Naive thymus-derived CD4-positive, alpha-beta T cell (primary cell): ENCODE data around the gene SLAIN2. TPM values are rescaled to one million over a fixed set of nuclear protein-coding genes. Genes with fewer than 3 reads are reported as not detected.

ENCODE experiments used
- ATAC-seq: fragments of 150-1000 bp; cut with Tn5 transposase; 2 replicates; pipeline ENCODE4 v1.10.0; 2021; ENCODE audit warnings: mild to moderate bottlenecking, moderate library complexity
- CTCF ChIA-PET: fragments of 350-600 bp; sonication (Branson Sonifier 250); formaldehyde crosslinking; loops from one replicate; lab custom pipeline; 2021; ENCODE audit warnings: antibody characterized with exemption; lab: Charles Lee
- POLR2A ChIA-PET: fragments of 350-600 bp; sonication (Branson Sonifier 250); formaldehyde crosslinking; loops from one replicate; lab custom pipeline; 2021; ENCODE audit warnings: antibody characterized with exemption, inconsistent platforms; lab: Charles Lee
- DNase-seq, 9 donors: peaks; one replicate each; pipeline versions ENCODE4 v3.0.0 to v3.0.0-alpha.2; 2020 to 2022; ENCODE audit warnings: mixed read lengths in 1 of 9
- H3K27ac ChIP-seq: one replicate; pipeline ENCODE4 v1.7.0; 2013; ENCODE audit warnings: mild to moderate bottlenecking, low read depth, low read length, moderate library complexity
- H3K27me3 ChIP-seq, 2 donors: one replicate each; pipeline ENCODE4 v1.7.0; 2013; ENCODE audit warnings: low read length in 2 of 2, mild to moderate bottlenecking in 2 of 2, moderate library complexity in 2 of 2; ENCODE audit not compliant: control insufficient read depth in 2 of 2, insufficient read depth in 2 of 2
- H3K36me3 ChIP-seq, 3 experiments: 1 replicate in 2 of 3; 2 replicates in 1 of 3; pipeline ENCODE4 v1.7.0; 2013; ENCODE audit warnings: low read length in 3 of 3, mild to moderate bottlenecking in 3 of 3, moderate library complexity in 1 of 3; ENCODE audit not compliant: insufficient read depth in 3 of 3, control insufficient read depth in 2 of 3
- H3K4me1 ChIP-seq, 2 donors: one replicate each; pipeline ENCODE4 v1.7.0; 2013; ENCODE audit warnings: low read length in 2 of 2, mild to moderate bottlenecking in 2 of 2, moderate library complexity in 1 of 2; ENCODE audit not compliant: control insufficient read depth in 2 of 2, insufficient read depth in 2 of 2
- H3K4me3 ChIP-seq: 2 replicates; pipeline ENCODE4 v1.7.0; 2013; ENCODE audit warnings: mild to moderate bottlenecking, low read length
- H3K9me3 ChIP-seq, 3 experiments: 1 replicate in 2 of 3; 2 replicates in 1 of 3; pipeline ENCODE4 v1.7.0; 2013; ENCODE audit warnings: low read length in 3 of 3; ENCODE audit not compliant: control insufficient read depth in 2 of 3
- H3K27ac Mint-ChIP-seq, 9 donors: one replicate each; pipeline ENCODE4 v1.8.0; 2020 to 2022; ENCODE audit warnings: mixed read lengths in 9 of 9, mild to moderate bottlenecking in 8 of 9, moderate library complexity in 5 of 9, inconsistent platforms in 2 of 9
- H3K27me3 Mint-ChIP-seq, 5 donors: one replicate each; pipeline ENCODE4 v1.8.0; 2021 to 2022; ENCODE audit warnings: mixed read lengths in 5 of 5, mild to moderate bottlenecking in 1 of 5
- H3K36me3 Mint-ChIP-seq, 5 donors: one replicate each; pipeline ENCODE4 v1.8.0; 2020 to 2022; ENCODE audit warnings: mixed read lengths in 5 of 5, mild to moderate bottlenecking in 3 of 5, inconsistent platforms in 1 of 5
- H3K4me1 Mint-ChIP-seq, 7 donors: one replicate each; pipeline ENCODE4 v1.8.0; 2020 to 2022; ENCODE audit warnings: mixed read lengths in 7 of 7, mild to moderate bottlenecking in 3 of 7, inconsistent platforms in 1 of 7
- H3K4me3 Mint-ChIP-seq, 10 donors: one replicate each; pipeline ENCODE4 v1.8.0; 2020 to 2022; ENCODE audit warnings: mild to moderate bottlenecking in 10 of 10, mixed read lengths in 10 of 10, moderate library complexity in 6 of 10, inconsistent platforms in 2 of 10
- H3K9me3 Mint-ChIP-seq, 11 donors: one replicate each; pipeline ENCODE4 v1.8.0; 2020 to 2022; ENCODE audit warnings: mixed read lengths in 11 of 11, mild to moderate bottlenecking in 4 of 11, inconsistent platforms in 1 of 11, moderate library complexity in 1 of 11
- intact Hi-C, 2 donors: fragments of 100-400 bp; cut with micrococcal nuclease; formaldehyde crosslinking; loops; one replicate each; pipeline ENCODE4 v1.15.1; 2023
- polyA plus RNA-seq, 2 donors: library from polyadenylated mRNA; unstranded; fragments of 300-500 nt; fragmentation: Illumina TruSeq; gene quantifications; one replicate each; pipeline ENCODE4 v1.2.3, GENCODE V29; 2021
- total RNA-seq, 6 experiments: library from RNA in 5 of 6; stranded (reverse) in 5 of 6; gene quantifications; 1 replicate in 5 of 6; 2 replicates in 1 of 6; pipeline ENCODE4 v1.2.3 and lab custom pipeline; 2021 to 2026

Gene SLAIN2
- total and polyA plus RNA-seq, 7 experiments from 2014 or later: 17.8 to 87.5 (median 67.6) TPM

- POLR2A ChIA-PET: no interaction called here
- Mint-ChIP-seq H3K36me3 (peaks cover 0 to 3% (median 0%) of the 10 kb centered on the region in 5 donors), H3K4me3 (no peak overlapping the region), H3K27ac (no peak overlapping the region), H3K9me3 (no peaks in the 10 kb centered on the region), H3K4me1 (peaks cover 10 to 27% (median 13%) of the 10 kb centered on the region in 7 donors), H3K27me3 (no peaks in the 10 kb centered on the region)
- H3K4me1 ChIP-seq: peaks cover 2 to 3% of the 10 kb centered on the region in 2 donors
- H3K4me3 ChIP-seq: no peak overlapping the region
- H3K9me3 ChIP-seq: no peaks in the 10 kb centered on the region
- no peaks in the 10 kb centered on the region for H3K27me3 ChIP-seq
- CTCF ChIA-PET: interaction anchor here (0.7 kb wide), 1 partner anchor 252 kb away, joined by 3 read pairs; no protein-coding TSS in a partner anchor
- intact Hi-C loops: no loop called here
- no peak for ATAC-seq
- DNase-seq: no peak
- H3K36me3 ChIP-seq: peaks cover 0 to 4% (median 0%) of the 10 kb centered on the region in 3 experiments
- no peak overlapping the region for H3K27ac ChIP-seq
Measured at GRCh38 chr4:48337731-48338130, 3.6 kb upstream of the SLAIN2 start.

DNA sequence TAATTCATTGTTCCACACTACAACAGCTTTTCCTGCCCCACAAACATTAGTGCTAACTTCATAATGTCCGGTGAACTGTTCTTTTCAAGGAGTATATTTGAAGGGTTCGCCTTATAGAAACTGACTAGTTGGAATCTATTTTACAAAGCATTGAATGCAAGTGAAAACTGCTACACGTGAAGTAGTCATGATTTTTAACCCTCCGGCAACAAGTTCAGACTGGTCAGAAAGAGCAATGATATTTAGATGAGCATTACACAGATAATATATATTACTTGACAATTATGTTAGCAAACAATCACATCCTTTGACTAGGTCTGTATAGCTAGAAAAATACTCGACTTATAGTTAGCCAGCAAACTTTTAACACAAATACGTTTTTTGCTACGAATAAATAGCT, 1.7 kb upstream of the SLAIN2 start:
- Mint-ChIP-seq H3K27me3 (no peaks in the 10 kb centered on the region), H3K27ac (peak overlapping the region in 6 of 9 donors; percentile 12 to 97 (median 96))
- POLR2A ChIA-PET: no interaction called here

DNA sequence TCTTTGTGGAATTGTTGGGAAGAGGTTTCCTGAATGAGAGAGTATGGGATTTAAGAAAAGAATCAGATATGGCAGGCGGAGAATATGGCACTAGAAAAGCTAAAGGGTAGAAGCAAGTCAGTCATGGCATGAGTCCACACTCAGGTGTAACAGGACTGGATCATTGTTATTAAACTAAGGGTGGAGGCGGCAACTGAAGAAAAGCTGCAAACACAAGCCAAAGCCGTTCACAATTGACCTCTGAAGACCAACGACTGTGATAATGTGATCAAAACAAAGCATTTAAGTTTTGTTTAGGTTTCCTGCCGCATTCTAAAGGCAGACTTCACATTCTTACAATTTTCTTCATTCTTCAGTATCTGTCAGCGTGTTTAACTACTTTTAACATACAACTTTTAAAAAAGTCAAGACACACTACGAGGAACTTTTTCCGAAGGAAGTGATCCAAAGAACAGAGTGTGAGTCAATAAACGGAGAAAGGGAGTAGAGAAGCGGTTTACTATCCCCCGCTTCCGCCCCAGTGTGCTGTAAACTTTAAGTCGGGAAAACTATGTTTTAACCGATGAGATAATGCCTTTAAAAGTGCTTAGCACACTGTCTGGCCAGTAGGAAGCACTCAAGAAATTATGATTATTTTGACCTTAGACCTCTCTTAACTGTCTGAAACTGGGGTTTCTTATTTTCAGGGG, 909 bp upstream of the SLAIN2 start:
- POLR2A ChIA-PET: interaction anchor here (0.6 to 1.4 kb wide), 3 partner anchors 205 to 440 kb away, joined by 3 to 10 read pairs (median 6); partner anchors contain the start of gene FRYL
- ATAC-seq (peak; percentile 0), DNase-seq (peak in 2 of 9 donors; percentile 15 to 35)
- Mint-ChIP-seq H3K9me3 (no peaks in the 10 kb centered on the region), H3K36me3 (peaks cover 0 to 3% (median 0%) of the 10 kb centered on the region in 5 donors), H3K4me3 (peak overlapping the region; percentile 81 to 99 (median 96)), H3K4me1 (peaks cover 34 to 50% (median 39%) of the 10 kb centered on the region in 7 donors), H3K27me3 (no peaks in the 10 kb centered on the region), H3K27ac (peak overlapping the region; percentile 91 to 97 (median 96))
- Histone ChIP-seq H3K27ac (peak overlapping the region; percentile 91), H3K27me3 (no peaks in the 10 kb centered on the region), H3K9me3 (no peaks in the 10 kb centered on the region), H3K36me3 (peaks cover 0 to 4% (median 0%) of the 10 kb centered on the region in 3 experiments), H3K4me3 (peak overlapping the region; percentile 76), H3K4me1 (peaks cover 17% of the 10 kb centered on the region in 2 donors)
- intact Hi-C loops: loop anchor here (2.0 to 5.0 kb wide), 5 partner anchors 42 to 566 kb away; partner anchors contain the start of genes CNGA1 (in 2 of the 2), NIPAL1 (in 2 of the 2), OCIAD2 (in 1 of the 2) and ZAR1 (in 1 of the 2)
- CTCF ChIA-PET: no interaction called here

More for the DNA sequence above, 1.7 kb upstream of the SLAIN2 start:
- intact Hi-C loops: loop anchor here (2.0 to 5.0 kb wide), 5 partner anchors 43 to 567 kb away; partner anchors contain the start of genes CNGA1 (in 2 of the 2), NIPAL1 (in 2 of the 2), OCIAD2 (in 1 of the 2) and ZAR1 (in 1 of the 2)
- Histone ChIP-seq H3K4me3 (no peak overlapping the region), H3K4me1 (peaks cover 13 to 17% of the 10 kb centered on the region in 2 donors), H3K27ac (no peak overlapping the region), H3K27me3 (no peaks in the 10 kb centered on the region), H3K9me3 (no peaks in the 10 kb centered on the region), H3K36me3 (peaks cover 0 to 4% (median 0%) of the 10 kb centered on the region in 3 experiments)
- ATAC-seq: no peak
- CTCF ChIA-PET: no interaction called here
- Mint-ChIP-seq H3K4me1 (peaks cover 28 to 42% (median 32%) of the 10 kb centered on the region in 7 donors), H3K36me3 (peaks cover 0 to 3% (median 0%) of the 10 kb centered on the region in 5 donors), H3K9me3 (no peaks in the 10 kb centered on the region), H3K4me3 (peak overlapping the region in 4 of 10 donors; percentile 11 to 98 (median 89))
- DNase-seq: no peak

- Histone ChIP-seq H3K27ac (peak overlapping the region; percentile 91), H3K9me3 (no peaks in the 10 kb centered on the region), H3K36me3 (peaks cover 0 to 4% (median 0%) of the 10 kb centered on the region in 3 experiments), H3K4me1 (peaks cover 17 to 24% of the 10 kb centered on the region in 2 donors), H3K4me3 (peak overlapping the region; percentile 75), H3K27me3 (no peaks in the 10 kb centered on the region)
- Mint-ChIP-seq H3K27ac (peak overlapping the region; percentile 91 to 98 (median 96)), H3K4me1 (peaks cover 48 to 61% (median 54%) of the 10 kb centered on the region in 7 donors), H3K36me3 (peaks cover 0 to 3% (median 0%) of the 10 kb centered on the region in 5 donors), H3K4me3 (peak overlapping the region; percentile 81 to 99 (median 96)), H3K27me3 (no peaks in the 10 kb centered on the region), H3K9me3 (no peaks in the 10 kb centered on the region)
- POLR2A ChIA-PET: interaction anchor here (0.7 to 1.4 kb wide), 7 partner anchors 12 to 603 kb away, joined by 3 to 6 read pairs (median 4); partner anchors contain the start of genes FRYL and OCIAD2
- ATAC-seq: peak; percentile 12
- intact Hi-C loops: loop anchor here (1.0 to 5.0 kb wide), 14 partner anchors 26 to 879 kb away; partner anchors contain the start of genes CNGA1 (in 2 of the 2), COMMD8 (in 2 of the 2), FRYL (in 2 of the 2) and NFXL1 (in 2 of the 2)
- CTCF ChIA-PET: no interaction called here
- DNase-seq: peak in 6 of 9 donors; percentile 4 to 62 (median 16)
Measured at GRCh38 chr4:48341776-48342605, 662 bp downstream of the SLAIN2 start.

DNA sequence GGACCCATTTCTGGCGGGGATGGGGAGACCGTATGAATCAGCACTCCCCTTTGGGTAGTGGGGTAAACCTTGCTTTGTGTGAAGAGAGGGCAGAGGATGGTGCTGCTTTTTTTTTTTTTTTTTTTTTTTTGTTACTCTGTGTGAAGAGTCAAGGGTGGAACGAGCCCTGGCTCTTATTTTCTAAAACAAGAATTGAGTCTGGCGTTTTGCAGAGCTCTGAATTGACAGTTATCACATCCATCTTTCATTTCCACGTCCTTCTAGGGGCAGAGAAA, 1.2 kb downstream of the SLAIN2 start:
- peaks cover 0 to 4% (median 0%) of the 10 kb centered on the region in 3 experiments for H3K36me3 ChIP-seq
- ATAC-seq (no peak), DNase-seq (peak in 2 of 9 donors; percentile 4 to 17)
- ChIA-PET POLR2A (interaction anchor here (0.7 to 1.3 kb wide), 5 partner anchors 12 to 602 kb away, joined by 3 to 4 read pairs (median 4); no protein-coding TSS in a partner anchor), CTCF (interaction anchor here (0.7 kb wide), 1 partner anchor 96 kb away, joined by 6 read pairs; no protein-coding TSS in a partner anchor)
- H3K27ac Mint-ChIP-seq: peak overlapping the region; percentile 83 to 98 (median 92)
- peaks cover 0 to 3% (median 0%) of the 10 kb centered on the region in 5 donors for H3K36me3 Mint-ChIP-seq
- no peaks in the 10 kb centered on the region for H3K9me3 ChIP-seq
- intact Hi-C loops: loop anchor here (2.0 to 5.0 kb wide), 4 partner anchors 40 to 325 kb away; partner anchors contain the start of genes CNGA1 (in 2 of the 2), NIPAL1 (in 2 of the 2) and ZAR1 (in 1 of the 2)
- peak overlapping the region; percentile 91 for H3K27ac ChIP-seq
- no peaks in the 10 kb centered on the region for H3K9me3 Mint-ChIP-seq
- peaks cover 48 to 62% (median 55%) of the 10 kb centered on the region in 7 donors for H3K4me1 Mint-ChIP-seq
- H3K27me3 ChIP-seq: no peaks in the 10 kb centered on the region
- H3K27me3 Mint-ChIP-seq: no peaks in the 10 kb centered on the region
- H3K4me1 ChIP-seq: peaks cover 17 to 24% of the 10 kb centered on the region in 2 donors
- H3K4me3 ChIP-seq: peak overlapping the region; percentile 75
- peak overlapping the region; percentile 81 to 99 (median 96) for H3K4me3 Mint-ChIP-seq
